ENCODE results near the gene RGS12. TPM values are rescaled to one million over a fixed set of nuclear protein-coding genes. Genes with fewer than 3 reads are reported as not detected.

RGS12 gene
- total RNA-seq, 1 donor from 2014 or later: 67.5 TPM

DNA sequence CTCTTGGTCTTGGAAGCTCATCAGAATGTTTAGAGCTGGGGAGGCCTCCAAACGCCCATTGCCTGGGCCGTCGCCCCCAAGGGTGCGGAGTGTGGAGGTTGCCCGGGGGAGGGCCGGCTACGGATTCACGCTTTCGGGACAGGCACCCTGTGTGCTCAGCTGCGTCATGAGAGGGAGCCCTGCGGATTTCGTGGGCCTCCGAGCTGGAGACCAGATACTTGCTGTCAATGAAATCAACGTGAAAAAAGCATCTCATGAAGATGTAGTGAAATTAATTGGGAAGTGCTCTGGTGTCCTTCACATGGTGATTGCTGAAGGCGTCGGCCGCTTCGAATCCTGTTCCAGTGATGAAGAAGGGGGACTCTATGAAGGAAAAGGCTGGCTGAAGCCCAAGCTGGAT lies 23.3 kb downstream of the RGS12 start:
- Mint-ChIP-seq H3K27me3 (no peaks in the 10 kb centered on the region), H3K9me3 (no peaks in the 10 kb centered on the region), H3K27ac (no peak overlapping the region), H3K36me3 (peaks cover 17% of the 10 kb centered on the region), H3K4me1 (ENCODE audit: unreplicated experiment) (peaks cover 23% of the 10 kb centered on the region), H3K4me3 (no peak overlapping the region)
- TF ChIP-seq, protein P1, sequence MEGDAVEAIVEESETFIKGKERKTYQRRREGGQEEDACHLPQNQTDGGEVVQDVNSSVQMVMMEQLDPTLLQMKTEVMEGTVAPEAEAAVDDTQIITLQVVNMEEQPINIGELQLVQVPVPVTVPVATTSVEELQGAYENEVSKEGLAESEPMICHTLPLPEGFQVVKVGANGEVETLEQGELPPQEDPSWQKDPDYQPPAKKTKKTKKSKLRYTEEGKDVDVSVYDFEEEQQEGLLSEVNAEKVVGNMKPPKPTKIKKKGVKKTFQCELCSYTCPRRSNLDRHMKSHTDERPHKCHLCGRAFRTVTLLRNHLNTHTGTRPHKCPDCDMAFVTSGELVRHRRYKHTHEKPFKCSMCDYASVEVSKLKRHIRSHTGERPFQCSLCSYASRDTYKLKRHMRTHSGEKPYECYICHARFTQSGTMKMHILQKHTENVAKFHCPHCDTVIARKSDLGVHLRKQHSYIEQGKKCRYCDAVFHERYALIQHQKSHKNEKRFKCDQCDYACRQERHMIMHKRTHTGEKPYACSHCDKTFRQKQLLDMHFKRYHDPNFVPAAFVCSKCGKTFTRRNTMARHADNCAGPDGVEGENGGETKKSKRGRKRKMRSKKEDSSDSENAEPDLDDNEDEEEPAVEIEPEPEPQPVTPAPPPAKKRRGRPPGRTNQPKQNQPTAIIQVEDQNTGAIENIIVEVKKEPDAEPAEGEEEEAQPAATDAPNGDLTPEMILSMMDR (conservative IDR thresholded peaks at IDR 0.05): no peak
- DNase-seq (ENCODE audit: extremely low spot score, unreplicated experiment): peak; percentile 68

GRCh38 chr4:3317011-3317655 lies 24.3 kb downstream of the RGS12 start:
- Mint-ChIP-seq H3K4me1 (ENCODE audit: unreplicated experiment) (peaks cover 22% of the 10 kb centered on the region), H3K9me3 (no peaks in the 10 kb centered on the region), H3K36me3 (peaks cover 20% of the 10 kb centered on the region), H3K27ac (no peak overlapping the region), H3K4me3 (no peak overlapping the region), H3K27me3 (no peaks in the 10 kb centered on the region)
- peak; percentile 65 for DNase-seq (ENCODE audit: extremely low spot score, unreplicated experiment)
- TF ChIP-seq, protein P1 (conservative IDR thresholded peaks at IDR 0.05): no peak

GRCh38 chr4:3317656-3318211 lies 24.9 kb downstream of the RGS12 start:
- Mint-ChIP-seq H3K36me3 (peaks cover 21% of the 10 kb centered on the region), H3K9me3 (no peaks in the 10 kb centered on the region), H3K27ac (no peak overlapping the region), H3K4me1 (ENCODE audit: unreplicated experiment) (peaks cover 24% of the 10 kb centered on the region), H3K4me3 (no peak overlapping the region), H3K27me3 (no peaks in the 10 kb centered on the region)
- TF ChIP-seq, protein P1 (conservative IDR thresholded peaks at IDR 0.05): no peak
- no peak for DNase-seq (ENCODE audit: extremely low spot score, unreplicated experiment)

DNA sequence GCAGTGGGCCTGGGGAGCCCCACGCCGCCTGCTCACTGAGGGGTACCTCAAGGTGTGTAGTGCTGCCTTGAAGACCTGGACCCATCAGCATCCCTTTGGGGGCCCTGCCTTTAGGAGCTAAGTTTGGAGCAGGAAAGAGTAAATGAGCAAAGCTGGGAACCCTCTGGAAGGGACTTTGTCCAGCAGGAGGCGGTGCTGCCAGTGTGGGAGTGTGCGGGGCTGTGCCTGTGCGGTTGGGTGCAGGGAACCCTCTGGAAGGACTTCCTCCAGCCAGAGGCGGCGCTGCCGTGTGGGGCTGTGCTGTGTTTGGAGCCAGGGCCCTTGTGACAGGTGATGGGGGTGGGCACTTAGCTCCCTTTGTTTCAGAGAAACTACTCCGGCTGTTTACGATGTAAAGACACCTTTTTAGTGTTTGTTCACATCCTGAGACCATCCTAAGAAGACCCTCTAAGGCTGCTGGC lies 25.8 kb downstream of the RGS12 start:
- peaks cover 27% of the 10 kb centered on the region for H3K36me3 Mint-ChIP-seq
- no peak overlapping the region for H3K27ac Mint-ChIP-seq
- TF ChIP-seq, protein P1 (conservative IDR thresholded peaks at IDR 0.05): peak; percentile 21
- no peaks in the 10 kb centered on the region for H3K9me3 Mint-ChIP-seq
- H3K4me3 Mint-ChIP-seq: no peak overlapping the region
- H3K27me3 Mint-ChIP-seq: no peaks in the 10 kb centered on the region
- peaks cover 24% of the 10 kb centered on the region for H3K4me1 Mint-ChIP-seq (ENCODE audit: unreplicated experiment)
- DNase-seq (ENCODE audit: extremely low spot score, unreplicated experiment): no peak

- Mint-ChIP-seq H3K4me3 (peak overlapping the region; percentile 51), H3K36me3 (peaks cover 33% of the 10 kb centered on the region), H3K27me3 (no peaks in the 10 kb centered on the region), H3K27ac (peak overlapping the region; percentile 68), H3K4me1 (ENCODE audit: unreplicated experiment) (peaks cover 24% of the 10 kb centered on the region), H3K9me3 (no peaks in the 10 kb centered on the region)
- TF ChIP-seq, protein P1 (conservative IDR thresholded peaks at IDR 0.05): no peak
- no peak for DNase-seq (ENCODE audit: extremely low spot score, unreplicated experiment)
Measured at GRCh38 chr4:3320361-3321023, 27.7 kb downstream of the RGS12 start.

Measured in type B pancreatic cell (in vitro differentiated cells).